HG03066 (cell line): Measurements from ENCODE around the gene ADARB2.
"Not testable (repeated sequence)": the region's sequence is repeated elsewhere in the genome, so short reads cannot be mapped to it uniquely, and the experiment has no call there.

Experiments used
- ATAC-seq: cut with Tn5 transposase; IDR thresholded peaks from one replicate; pipeline ENCODE4 v1.9.1; 2021; ENCODE audit warnings: low read depth; ENCODE audit not compliant: unreplicated experiment

ADARB2 gene

GRCh38 chr10:1419796-1420610 lies 317.3 kb downstream of the ADARB2 start:
- ATAC-seq: no peak

- no peak for ATAC-seq
Measured at GRCh38 chr10:1418031-1418550, 319.2 kb downstream of the ADARB2 start.

GRCh38 chr10:1417574-1417973 lies 319.8 kb downstream of the ADARB2 start:
- no peak for ATAC-seq

GRCh38 chr10:1416456-1417037 lies 320.8 kb downstream of the ADARB2 start:
- no peak for ATAC-seq

GRCh38 chr10:1414893-1415292 lies 322.4 kb downstream of the ADARB2 start:
- no peak for ATAC-seq

- ATAC-seq: not testable (repeated sequence)
Measured at GRCh38 chr10:1414346-1414745, 323.0 kb downstream of the ADARB2 start.

GRCh38 chr10:1413823-1414222 lies 323.5 kb downstream of the ADARB2 start:
- ATAC-seq: no peak

GRCh38 chr10:1413256-1413655 lies 324.1 kb downstream of the ADARB2 start:
- ATAC-seq: no peak

- no peak for ATAC-seq
Measured at GRCh38 chr10:1412531-1413189, 324.7 kb downstream of the ADARB2 start.

- no peak for ATAC-seq
Measured at GRCh38 chr10:1411956-1412355, 325.4 kb downstream of the ADARB2 start.

GRCh38 chr10:1411451-1411850 lies 325.9 kb downstream of the ADARB2 start:
- no peak for ATAC-seq

- ATAC-seq: no peak
Measured at GRCh38 chr10:1410469-1411395, 326.6 kb downstream of the ADARB2 start.

- ATAC-seq: no peak
Measured at GRCh38 chr10:1410032-1410431, 327.3 kb downstream of the ADARB2 start.

GRCh38 chr10:1409392-1409791 lies 327.9 kb downstream of the ADARB2 start:
- no peak for ATAC-seq

GRCh38 chr10:1408651-1409367 lies 328.5 kb downstream of the ADARB2 start:
- no peak for ATAC-seq

- ATAC-seq: no peak
Measured at GRCh38 chr10:1406967-1407945, 330.1 kb downstream of the ADARB2 start.

GRCh38 chr10:1406132-1406966 lies 331.0 kb downstream of the ADARB2 start:
- no peak for ATAC-seq
